ENCODE results near the gene CMIP.

CMIP gene

GRCh38 chr16:81686391-81687130 is 242.0 kb downstream of the CMIP start:
- no peak for TF ChIP-seq CTCF (IDR thresholded peaks at IDR 0.05)

- no peak for TF ChIP-seq CTCF (IDR thresholded peaks at IDR 0.05)
Measured at GRCh38 chr16:81687131-81687456, 242.5 kb downstream of the CMIP start.

GRCh38 chr16:81688182-81688581 is 243.6 kb downstream of the CMIP start:
- no peak for TF ChIP-seq CTCF (IDR thresholded peaks at IDR 0.05)

GRCh38 chr16:81692021-81692420 is 247.4 kb downstream of the CMIP start:
- TF ChIP-seq CTCF (IDR thresholded peaks at IDR 0.05), result no peak

GRCh38 chr16:81692571-81692970 is 248.0 kb downstream of the CMIP start:
- TF ChIP-seq CTCF (IDR thresholded peaks at IDR 0.05), result no peak

- no peak for TF ChIP-seq CTCF (IDR thresholded peaks at IDR 0.05)
Measured at GRCh38 chr16:81693041-81693743, 248.6 kb downstream of the CMIP start.

GRCh38 chr16:81693744-81694303 is 249.2 kb downstream of the CMIP start:
- no peak for TF ChIP-seq CTCF (IDR thresholded peaks at IDR 0.05)

All from LNCAP (cell line).